T-helper 1 cell treated with Interleukin-12 subunit alpha and Interleukin-12 subunit beta and Interleukin-4 antibody, amounts not matched to agents 30 μg/mL and 1 μg/mL, for 36 hours (primary cell): ENCODE data around the gene ARHGAP26.
"Not testable (repeated sequence)": the region's sequence is repeated elsewhere in the genome, so short reads cannot be mapped to it uniquely, and the experiment has no call there.

Experiments
- H3K27ac Mint-ChIP-seq: one replicate; pipeline ENCODE4 v1.8.0; 2021; ENCODE audit warnings: mild to moderate bottlenecking, mixed read lengths
- H3K27me3 Mint-ChIP-seq: one replicate; pipeline ENCODE4 v1.8.0; 2021; ENCODE audit warnings: low read depth, mixed read lengths
- H3K36me3 Mint-ChIP-seq: one replicate; pipeline ENCODE4 v1.8.0; 2021; ENCODE audit warnings: low read depth, mixed read lengths
- H3K4me1 Mint-ChIP-seq: one replicate; pipeline ENCODE4 v1.8.0; 2021; ENCODE audit warnings: low read depth, mixed read lengths
- H3K4me3 Mint-ChIP-seq: one replicate; pipeline ENCODE4 v1.8.0; 2021; ENCODE audit warnings: mild to moderate bottlenecking, moderate library complexity, mixed read lengths
- H3K9me3 Mint-ChIP-seq: one replicate; pipeline ENCODE4 v1.8.0; 2021; ENCODE audit warnings: mixed read lengths

Gene ARHGAP26

GRCh38 chr5:142937374-142937773 is 167.2 kb downstream of the ARHGAP26 start:
- no peak overlapping the region for H3K4me3 Mint-ChIP-seq
- no peaks in the 10 kb centered on the region for H3K9me3 Mint-ChIP-seq
- H3K27me3 Mint-ChIP-seq: no peaks in the 10 kb centered on the region
- H3K27ac Mint-ChIP-seq: no peak overlapping the region
- peaks cover 26% of the 10 kb centered on the region for H3K36me3 Mint-ChIP-seq
- H3K4me1 Mint-ChIP-seq: peaks cover 23% of the 10 kb centered on the region

- Mint-ChIP-seq H3K27ac (no peak overlapping the region), H3K9me3 (no peaks in the 10 kb centered on the region), H3K27me3 (no peaks in the 10 kb centered on the region), H3K4me3 (no peak overlapping the region), H3K4me1 (peaks cover 24% of the 10 kb centered on the region), H3K36me3 (peaks cover 18% of the 10 kb centered on the region)
Observed at GRCh38 chr5:142938266-142938880, 168.2 kb downstream of the ARHGAP26 start.

GRCh38 chr5:142939006-142939405 is 168.8 kb downstream of the ARHGAP26 start:
- Mint-ChIP-seq H3K27me3 (no peaks in the 10 kb centered on the region), H3K9me3 (no peaks in the 10 kb centered on the region), H3K4me3 (no peak overlapping the region), H3K36me3 (peaks cover 15% of the 10 kb centered on the region), H3K27ac (no peak overlapping the region), H3K4me1 (peaks cover 22% of the 10 kb centered on the region)

- H3K36me3 Mint-ChIP-seq: peaks cover 12% of the 10 kb centered on the region
- H3K27me3 Mint-ChIP-seq: no peaks in the 10 kb centered on the region
- no peak overlapping the region for H3K4me3 Mint-ChIP-seq
- H3K4me1 Mint-ChIP-seq: peaks cover 20% of the 10 kb centered on the region
- H3K27ac Mint-ChIP-seq: no peak overlapping the region
- no peaks in the 10 kb centered on the region for H3K9me3 Mint-ChIP-seq
Observed at GRCh38 chr5:142939884-142940283, 169.7 kb downstream of the ARHGAP26 start.

- no peaks in the 10 kb centered on the region for H3K9me3 Mint-ChIP-seq
- H3K36me3 Mint-ChIP-seq: peaks cover 10% of the 10 kb centered on the region
- H3K4me1 Mint-ChIP-seq: peaks cover 20% of the 10 kb centered on the region
- H3K4me3 Mint-ChIP-seq: no peak overlapping the region
- no peak overlapping the region for H3K27ac Mint-ChIP-seq
- no peaks in the 10 kb centered on the region for H3K27me3 Mint-ChIP-seq
Observed at GRCh38 chr5:142941245-142941644, 171.1 kb downstream of the ARHGAP26 start.

- no peak overlapping the region for H3K4me3 Mint-ChIP-seq
- peaks cover 29% of the 10 kb centered on the region for H3K4me1 Mint-ChIP-seq
- no peak overlapping the region for H3K27ac Mint-ChIP-seq
- H3K9me3 Mint-ChIP-seq: no peaks in the 10 kb centered on the region
- H3K36me3 Mint-ChIP-seq: peaks cover 6% of the 10 kb centered on the region
- H3K27me3 Mint-ChIP-seq: no peaks in the 10 kb centered on the region
Observed at GRCh38 chr5:142942901-142943300, 172.7 kb downstream of the ARHGAP26 start.

GRCh38 chr5:142944140-142944539 is 174.0 kb downstream of the ARHGAP26 start:
- H3K9me3 Mint-ChIP-seq: no peaks in the 10 kb centered on the region
- H3K4me1 Mint-ChIP-seq: peaks cover 29% of the 10 kb centered on the region
- H3K27me3 Mint-ChIP-seq: no peaks in the 10 kb centered on the region
- no peak overlapping the region for H3K27ac Mint-ChIP-seq
- H3K4me3 Mint-ChIP-seq: no peak overlapping the region
- peaks cover 5% of the 10 kb centered on the region for H3K36me3 Mint-ChIP-seq

GRCh38 chr5:142945321-142945720 is 175.1 kb downstream of the ARHGAP26 start:
- Mint-ChIP-seq H3K36me3 (peaks cover 7% of the 10 kb centered on the region), H3K4me1 (peaks cover 38% of the 10 kb centered on the region), H3K27me3 (no peaks in the 10 kb centered on the region), H3K9me3 (no peaks in the 10 kb centered on the region), H3K4me3 (no peak overlapping the region), H3K27ac (no peak overlapping the region)

- Mint-ChIP-seq H3K27ac (no peak overlapping the region), H3K4me1 (peaks cover 38% of the 10 kb centered on the region), H3K27me3 (no peaks in the 10 kb centered on the region), H3K9me3 (no peaks in the 10 kb centered on the region), H3K4me3 (no peak overlapping the region), H3K36me3 (peaks cover 7% of the 10 kb centered on the region)
Observed at GRCh38 chr5:142945845-142946244, 175.7 kb downstream of the ARHGAP26 start.

GRCh38 chr5:142946547-142947426 is 176.6 kb downstream of the ARHGAP26 start:
- H3K27me3 Mint-ChIP-seq: no peaks in the 10 kb centered on the region
- H3K4me3 Mint-ChIP-seq: no peak overlapping the region
- peaks cover 7% of the 10 kb centered on the region for H3K36me3 Mint-ChIP-seq
- H3K27ac Mint-ChIP-seq: no peak overlapping the region
- H3K9me3 Mint-ChIP-seq: no peaks in the 10 kb centered on the region
- peaks cover 30% of the 10 kb centered on the region for H3K4me1 Mint-ChIP-seq

- peaks cover 35% of the 10 kb centered on the region for H3K4me1 Mint-ChIP-seq
Observed at GRCh38 chr5:142947427-142947709, 177.2 kb downstream of the ARHGAP26 start.

GRCh38 chr5:142952229-142952628 is 182.1 kb downstream of the ARHGAP26 start:
- Mint-ChIP-seq H3K27me3 (no peaks in the 10 kb centered on the region), H3K4me1 (peaks cover 23% of the 10 kb centered on the region), H3K9me3 (no peaks in the 10 kb centered on the region), H3K36me3 (peaks cover 18% of the 10 kb centered on the region), H3K27ac (no peak overlapping the region), H3K4me3 (no peak overlapping the region)

More at GRCh38 chr5:142947427-142947709, 177.2 kb downstream of the ARHGAP26 start:
- Mint-ChIP-seq H3K27me3 (no peaks in the 10 kb centered on the region), H3K36me3 (peaks cover 13% of the 10 kb centered on the region), H3K9me3 (no peaks in the 10 kb centered on the region), H3K27ac (no peak overlapping the region), H3K4me3 (no peak overlapping the region)

GRCh38 chr5:142952871-142953270 is 182.7 kb downstream of the ARHGAP26 start:
- not testable (repeated sequence) for H3K27me3 Mint-ChIP-seq, H3K27ac Mint-ChIP-seq, H3K9me3 Mint-ChIP-seq, H3K4me3 Mint-ChIP-seq
- peaks cover 21% of the 10 kb centered on the region for H3K4me1 Mint-ChIP-seq
- peaks cover 18% of the 10 kb centered on the region for H3K36me3 Mint-ChIP-seq

- Mint-ChIP-seq H3K36me3 (peaks cover 18% of the 10 kb centered on the region), H3K27me3 (no peaks in the 10 kb centered on the region), H3K9me3 (no peaks in the 10 kb centered on the region), H3K4me1 (peaks cover 23% of the 10 kb centered on the region), H3K27ac (no peak overlapping the region), H3K4me3 (no peak overlapping the region)
Observed at GRCh38 chr5:142954455-142954854, 184.3 kb downstream of the ARHGAP26 start.

GRCh38 chr5:142955628-142956027 is 185.5 kb downstream of the ARHGAP26 start:
- H3K36me3 Mint-ChIP-seq: peaks cover 12% of the 10 kb centered on the region
- H3K27ac Mint-ChIP-seq: no peak overlapping the region
- peaks cover 23% of the 10 kb centered on the region for H3K4me1 Mint-ChIP-seq
- H3K27me3 Mint-ChIP-seq: no peaks in the 10 kb centered on the region
- no peaks in the 10 kb centered on the region for H3K9me3 Mint-ChIP-seq
- no peak overlapping the region for H3K4me3 Mint-ChIP-seq
